Cortex of kidney (tissue), 1 donor: ENCODE data around the gene MTTP.
"Not testable (repeated sequence)": the region's sequence is repeated elsewhere in the genome, so short reads cannot be mapped to it uniquely, and the experiment has no call there.

ENCODE experiments used
- DNase-seq: peaks from one replicate; lab custom pipeline; 2025; lab: John Stamatoyannopoulos, UW

The MTTP gene

DNA sequence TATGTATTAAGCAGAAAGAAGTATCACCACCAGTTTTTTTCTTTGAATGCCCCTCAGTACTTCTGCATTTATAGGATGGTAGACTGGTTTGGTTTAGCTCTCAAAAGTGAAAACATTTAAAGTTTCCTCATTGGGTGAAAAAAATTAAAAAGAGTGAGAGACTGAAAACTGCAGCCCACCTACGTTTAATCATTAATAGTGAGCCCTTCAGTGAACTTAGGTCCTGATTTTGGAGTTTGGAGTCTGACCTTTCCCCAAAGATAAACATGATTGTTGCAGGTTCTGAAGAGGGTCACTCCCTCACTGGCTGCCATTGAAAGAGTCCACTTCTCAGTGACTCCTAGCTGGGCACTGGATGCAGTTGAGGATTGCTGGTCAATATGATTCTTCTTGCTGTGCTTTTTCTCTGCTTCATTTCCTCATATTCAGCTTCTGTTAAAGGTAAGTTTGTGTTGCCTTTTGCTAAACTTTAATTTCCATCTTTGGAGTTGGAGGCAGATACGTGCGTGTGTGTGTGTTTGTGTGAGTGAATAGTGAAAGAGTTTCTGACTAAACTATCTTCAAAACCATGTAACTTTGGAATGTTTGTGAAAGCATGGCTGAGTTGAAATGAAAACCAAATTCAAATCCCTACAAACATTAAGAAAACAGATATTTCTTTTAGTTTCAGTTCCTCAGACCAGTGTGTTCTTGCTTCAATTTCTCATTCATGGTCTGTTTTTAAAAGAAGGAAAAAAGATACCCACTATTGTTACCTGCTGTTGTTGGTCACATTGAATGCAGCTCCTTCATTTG, at the start of gene MTTP:
MTTP (plus strand) TSS at position 295 of the 795 bp plus-strand sequence; CDS start at position 381, 86 bp downstream.
- no peak for DNase-seq

DNA sequence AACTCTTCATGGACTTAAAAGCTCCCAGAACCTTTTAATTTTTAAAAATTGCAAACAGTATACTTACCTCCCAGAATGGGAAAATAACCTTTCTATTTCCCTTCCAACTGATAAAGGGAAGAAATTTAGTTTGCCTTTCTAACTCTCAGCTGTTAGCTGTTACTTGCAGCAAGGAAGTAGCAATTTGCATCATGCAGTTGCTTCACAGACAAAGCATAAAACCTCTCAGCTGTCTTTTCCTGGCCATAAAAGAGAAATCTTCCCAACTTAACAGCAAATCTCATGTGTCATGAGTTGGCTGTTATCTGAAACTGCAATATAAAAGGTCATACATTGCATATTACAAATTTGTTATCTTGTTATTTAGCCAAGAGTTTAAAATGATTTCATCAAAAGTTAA, 45.4 kb upstream of the MTTP start:
- no peak for DNase-seq

DNA sequence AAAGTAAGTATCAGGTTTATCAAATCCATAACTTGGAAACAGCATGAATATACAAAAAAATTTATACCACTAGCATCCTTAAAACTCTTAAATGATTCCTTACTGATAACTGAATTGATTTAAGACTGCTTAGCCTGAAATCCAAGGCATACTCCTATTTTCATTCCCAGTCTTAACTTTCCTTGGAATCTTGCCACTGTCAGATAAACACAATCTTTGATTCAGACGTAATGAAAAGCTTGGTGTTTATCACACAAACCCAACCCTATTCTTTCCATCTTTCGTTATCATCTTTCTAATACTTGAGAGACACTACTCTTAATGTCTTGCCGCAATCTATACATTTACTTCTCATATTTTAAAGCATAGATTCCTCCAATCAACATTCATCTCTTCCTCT, 44.7 kb upstream of the MTTP start:
- DNase-seq, result no peak

DNA sequence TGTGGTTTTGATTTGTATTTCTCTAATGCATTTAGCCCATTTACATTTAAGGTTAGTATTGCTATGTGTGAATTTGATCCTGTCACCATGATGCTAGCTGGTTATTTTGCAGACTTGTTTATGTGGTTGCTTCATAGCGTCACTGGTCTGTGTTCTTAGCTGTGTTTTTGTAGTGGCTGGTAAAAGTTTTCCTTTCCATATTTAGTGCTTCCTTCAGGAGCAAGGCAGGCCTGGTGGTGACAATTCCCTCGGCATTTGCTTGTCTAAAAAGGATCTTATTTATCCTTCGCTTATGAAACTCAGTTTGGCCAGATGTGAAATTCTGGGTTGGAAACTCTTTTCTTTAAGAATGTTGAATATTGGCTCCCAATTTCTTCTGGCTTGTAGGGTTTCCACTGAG, 39.9 kb upstream of the MTTP start:
- not testable (repeated sequence) for DNase-seq

DNA sequence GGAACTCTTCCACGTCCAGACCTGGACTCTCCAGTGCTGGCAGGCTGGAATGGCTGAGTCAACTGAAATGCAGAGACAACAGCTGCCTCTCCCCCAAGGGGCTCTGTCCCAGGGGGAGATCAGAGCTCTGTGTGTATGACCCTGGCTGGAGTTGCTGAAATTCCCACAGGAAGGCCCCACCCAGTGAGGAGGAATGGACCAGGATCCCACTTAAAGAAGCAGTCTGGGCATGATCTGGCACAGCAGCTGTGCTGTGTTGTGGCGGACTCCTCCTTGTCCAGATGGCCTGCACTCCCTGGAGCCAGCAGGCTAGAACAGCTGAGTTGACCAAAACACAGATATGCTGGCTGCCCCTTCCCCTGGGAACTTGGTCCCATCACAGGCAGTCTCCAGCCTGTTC, 38.4 kb upstream of the MTTP start:
- no peak for DNase-seq

DNA sequence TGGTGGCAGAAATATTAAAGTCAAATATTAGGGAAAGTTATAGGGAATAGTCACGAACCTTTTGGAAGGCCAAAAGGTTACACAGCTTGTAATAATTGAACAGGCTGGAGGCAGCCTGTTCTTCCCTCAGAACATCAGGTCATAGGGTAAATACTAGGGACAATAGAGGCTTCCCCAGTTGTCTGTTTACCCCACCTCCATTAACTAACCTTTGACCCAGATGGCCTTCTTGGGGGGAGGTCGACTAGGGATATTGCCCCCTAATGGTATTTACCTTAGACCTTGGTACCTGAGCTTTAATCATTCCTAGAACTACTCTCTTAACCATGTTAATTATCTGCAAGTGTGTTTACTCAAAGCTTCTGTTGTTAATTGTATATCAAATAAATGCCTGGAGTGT, 37.8 kb upstream of the MTTP start:
- no peak for DNase-seq

DNA sequence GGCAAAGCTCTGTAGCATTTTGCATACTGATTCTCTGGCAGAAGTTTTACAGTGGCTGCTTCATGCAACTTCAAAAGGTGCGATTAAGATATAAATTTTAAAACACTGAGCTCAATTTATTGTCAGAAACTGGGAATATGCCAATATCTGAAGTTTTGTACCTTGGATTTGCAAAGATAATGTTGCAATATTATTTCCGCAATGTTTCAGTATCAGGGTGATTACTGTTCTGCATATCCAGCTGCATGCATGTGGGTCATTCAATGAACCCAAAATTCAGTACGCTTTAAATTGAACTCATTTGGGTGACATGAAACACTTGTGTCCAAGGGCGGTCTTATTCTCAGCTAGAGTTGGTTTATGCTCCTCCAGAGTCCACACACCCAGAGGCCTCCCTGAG, 37.0 kb upstream of the MTTP start:
- no peak for DNase-seq

DNA sequence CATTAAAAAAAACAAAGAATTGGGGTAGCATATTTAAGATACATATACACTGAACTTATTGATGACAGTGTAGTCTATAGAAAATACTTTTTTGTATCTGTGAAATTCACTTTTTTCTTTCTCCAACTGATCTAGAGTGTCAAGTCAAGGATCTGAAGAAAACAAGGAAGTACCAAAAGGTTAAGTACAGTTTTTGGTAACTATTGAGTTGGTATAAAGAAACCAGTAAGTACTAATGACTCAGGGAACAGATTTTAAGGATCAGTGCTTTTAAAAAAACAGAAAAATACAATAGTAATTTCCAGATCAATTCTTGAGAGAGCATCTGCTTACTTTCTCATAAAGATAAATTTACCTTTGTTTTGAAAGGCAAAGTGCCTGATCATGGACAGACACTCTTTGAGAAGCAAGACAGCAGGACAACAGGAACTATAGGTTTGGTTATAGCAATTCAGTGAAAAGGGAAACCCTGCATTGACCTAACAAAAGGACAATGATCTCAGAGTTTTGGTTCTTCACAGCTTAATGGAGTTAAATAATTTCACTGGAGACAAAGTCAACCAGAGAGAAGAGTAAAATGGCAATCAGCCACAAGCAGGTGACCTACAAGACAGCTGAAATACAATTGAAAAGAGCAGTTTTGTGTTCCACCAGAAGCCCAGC, 34.2 kb upstream of the MTTP start:
- no peak for DNase-seq

DNA sequence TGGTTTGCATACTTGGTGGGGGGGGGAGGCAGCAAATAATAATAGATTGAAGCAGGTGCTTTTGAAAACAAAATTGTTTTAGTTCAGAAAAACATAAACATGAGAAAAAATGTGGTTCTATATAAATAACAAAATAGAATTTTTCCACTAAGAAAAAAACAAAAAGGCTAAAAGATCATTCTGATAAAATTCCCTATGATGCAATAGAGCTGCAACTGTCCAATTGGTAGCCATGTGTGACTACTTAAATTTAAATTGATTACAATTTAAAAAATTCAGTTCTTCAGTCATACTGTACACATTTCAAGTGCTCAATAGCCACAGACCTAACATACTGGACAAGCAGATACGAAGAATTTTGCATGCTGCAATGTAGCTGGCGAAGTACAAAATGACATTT, 21.8 kb upstream of the MTTP start:
- no peak for DNase-seq

DNA sequence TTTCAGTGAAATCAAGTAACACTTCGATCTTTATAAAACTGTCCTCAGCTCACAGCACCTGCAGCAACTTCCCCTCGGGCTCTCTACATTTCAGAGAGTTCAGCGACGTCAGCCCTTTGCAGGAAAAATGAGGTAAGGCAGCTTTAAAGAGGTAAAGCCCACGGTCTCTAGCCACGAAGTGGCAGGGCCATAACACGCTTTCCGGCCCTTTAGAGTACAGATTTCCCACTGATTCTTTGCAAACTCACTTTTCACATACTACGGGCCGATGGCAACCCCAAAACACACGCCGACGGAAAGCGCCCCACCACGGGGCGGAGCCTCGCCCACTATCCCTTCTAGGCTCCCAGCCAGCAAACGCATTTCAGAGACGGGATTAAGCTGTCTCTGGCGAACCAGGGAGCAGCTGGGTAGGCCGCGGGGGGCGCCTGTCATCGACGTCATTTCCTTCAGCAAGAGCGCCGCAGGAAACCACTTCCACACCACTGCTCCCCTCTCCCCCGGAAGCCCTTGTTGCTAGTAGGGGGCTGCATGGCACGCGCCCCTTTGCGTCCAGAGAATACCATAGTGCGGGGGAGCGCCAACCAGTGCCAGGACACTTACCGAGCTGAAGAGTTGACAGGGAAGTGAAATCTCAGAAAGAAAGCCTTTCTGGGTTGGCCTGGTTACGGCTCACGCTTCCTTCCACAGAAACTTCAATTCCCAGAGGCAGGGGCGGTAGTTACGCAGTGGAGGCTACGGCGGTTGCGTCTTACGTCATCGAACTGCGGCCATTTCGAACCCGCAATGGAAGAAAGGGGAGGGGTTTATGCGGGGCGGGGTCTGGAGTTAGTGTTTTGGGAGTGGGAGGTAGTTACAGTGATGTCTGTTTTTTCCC, 11.1 kb upstream of the MTTP start, which contains the start of gene TRMT10A:
TRMT10A (minus strand) TSS at position 730 of the 877 bp plus-strand sequence. CDS start 4,701 bp downstream, outside the sequence.
- DNase-seq, result peak; percentile 24

DNA sequence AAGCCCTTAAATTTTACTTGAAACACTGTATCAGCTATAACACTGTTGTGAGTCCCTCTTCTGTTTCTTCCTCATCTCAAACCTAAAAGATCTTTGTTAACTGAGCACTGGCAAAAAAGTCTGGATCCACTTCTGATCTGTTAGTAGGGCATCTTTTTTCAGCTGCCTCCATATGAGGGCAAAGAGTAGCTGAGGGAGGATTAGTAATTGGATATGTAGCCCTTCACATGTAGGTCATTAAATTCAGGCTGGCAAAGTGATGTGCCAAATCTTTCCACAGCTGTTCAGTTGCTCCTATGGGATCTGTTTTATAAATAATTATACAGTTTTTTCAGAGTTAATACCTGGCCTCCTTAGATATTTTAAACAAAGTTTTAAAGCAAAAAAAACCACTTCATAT, 9.7 kb upstream of the MTTP start:
- no peak for DNase-seq

DNA sequence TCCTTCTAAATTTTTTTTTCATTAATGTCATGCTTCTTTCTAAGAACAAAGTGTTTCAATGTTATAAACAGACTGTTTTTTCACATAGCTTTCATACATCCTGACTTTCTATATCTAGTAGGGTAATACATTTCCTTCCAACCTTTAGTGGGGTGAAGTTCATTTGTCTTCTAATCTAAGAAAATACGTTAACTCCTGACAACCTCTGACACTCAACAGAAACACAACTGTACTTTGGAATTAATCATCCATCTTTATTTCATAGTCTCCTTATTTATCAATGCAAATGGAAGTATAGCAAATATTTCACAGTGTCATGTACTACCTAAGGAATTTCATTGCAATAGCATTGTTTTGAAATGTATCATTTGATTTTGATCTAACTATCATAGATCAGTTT, 2.7 kb upstream of the MTTP start:
- DNase-seq, result no peak

DNA sequence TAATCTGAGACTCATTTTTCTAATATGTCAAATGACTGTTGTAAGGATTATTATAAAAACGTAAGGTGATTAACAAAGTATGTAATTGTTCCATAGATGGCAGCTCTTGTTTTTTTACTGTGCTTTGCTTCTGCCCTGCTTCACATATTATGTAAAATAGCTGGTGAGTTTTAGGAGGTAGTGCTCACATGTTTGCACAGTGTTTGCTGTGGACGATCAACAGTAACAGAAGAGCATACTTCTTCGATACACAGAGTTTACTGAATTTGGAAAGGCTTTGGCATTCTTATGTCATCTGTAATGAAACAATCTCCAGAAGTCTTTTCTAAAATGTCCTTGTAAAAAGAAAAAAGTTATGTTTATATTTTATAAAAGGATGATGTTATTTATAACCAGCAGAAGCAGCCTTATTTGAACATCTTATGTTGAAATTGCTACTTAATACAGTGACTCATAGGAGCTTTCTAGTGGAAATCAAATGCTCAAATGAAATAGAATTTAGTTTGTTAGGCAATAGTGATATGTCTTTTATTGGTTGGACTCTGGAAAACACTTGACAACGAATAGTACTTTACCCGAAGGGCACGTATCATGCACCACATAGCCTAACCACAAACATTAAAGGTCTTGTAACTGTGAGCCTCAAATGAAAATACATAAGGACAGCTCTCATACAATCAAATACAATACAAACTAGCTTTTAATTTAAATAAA, 1.9 kb upstream of the MTTP start:
- DNase-seq, result no peak

DNA sequence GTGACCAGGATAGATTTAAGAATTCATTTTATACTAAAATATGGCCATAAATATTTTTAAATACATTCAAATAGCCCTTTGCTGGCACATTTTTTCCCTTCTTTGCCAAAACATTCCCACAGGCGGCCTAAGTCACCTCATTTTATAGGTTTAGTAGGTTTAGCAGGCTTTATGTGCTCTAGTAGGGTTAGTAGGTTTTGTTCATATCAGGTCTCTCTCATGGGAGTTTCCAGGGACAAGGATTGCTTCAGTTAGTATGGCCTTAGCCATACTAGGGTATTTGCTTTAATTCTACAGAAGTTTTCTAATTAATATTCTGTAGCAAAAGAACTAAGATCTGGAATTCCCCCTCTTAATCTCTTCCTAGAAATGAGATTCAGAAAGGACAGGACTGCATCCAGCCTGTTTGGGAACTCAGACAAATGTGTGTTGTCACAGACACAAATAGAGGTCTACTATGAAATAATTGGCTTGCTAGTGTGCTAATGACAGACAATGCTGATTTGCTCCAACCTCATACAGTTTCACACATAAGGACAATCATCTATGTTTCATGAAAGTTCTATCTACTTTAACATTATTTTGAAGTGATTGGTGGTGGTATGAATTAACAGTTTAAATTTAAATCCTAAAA, 772 bp upstream of the MTTP start:
- DNase-seq, result no peak

DNA sequence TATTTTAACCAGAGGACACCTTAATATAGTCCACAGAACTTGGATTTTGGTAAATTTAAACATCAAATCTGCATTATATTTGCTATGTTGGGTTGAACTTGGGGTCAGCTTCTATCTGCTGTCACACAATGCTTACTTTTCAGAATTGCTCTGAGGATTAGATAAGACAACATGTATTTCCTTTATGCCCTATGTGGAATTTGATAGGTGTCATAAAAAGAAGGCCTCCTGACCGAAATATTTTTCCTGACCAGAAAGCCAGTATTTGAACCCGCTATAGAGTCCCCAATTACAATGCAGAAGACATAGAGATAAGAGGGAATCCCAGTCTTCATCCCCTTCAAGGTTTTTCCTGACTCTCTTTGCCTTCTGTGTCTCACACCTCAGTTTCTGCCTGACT, 4.1 kb downstream of the MTTP start:
- DNase-seq, result no peak

DNA sequence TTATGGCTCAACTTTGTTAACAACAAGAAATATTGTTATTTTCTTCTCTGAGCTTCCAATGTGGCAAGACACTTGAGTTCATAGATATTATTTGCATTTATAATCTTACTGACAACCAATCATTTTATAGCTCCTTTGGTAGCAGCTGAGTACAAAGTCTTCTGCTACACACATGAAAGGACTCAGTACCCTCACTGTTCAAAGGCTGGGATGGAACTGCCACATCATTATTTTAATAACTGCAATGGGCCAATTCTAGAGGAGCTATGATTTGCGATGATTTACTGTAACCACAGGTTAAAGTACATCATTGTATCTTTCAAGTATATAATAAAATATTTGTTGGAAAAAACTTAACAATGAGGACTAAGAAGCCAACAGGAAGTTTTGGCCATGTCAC, 10.9 kb downstream of the MTTP start:
- DNase-seq, result no peak

DNA sequence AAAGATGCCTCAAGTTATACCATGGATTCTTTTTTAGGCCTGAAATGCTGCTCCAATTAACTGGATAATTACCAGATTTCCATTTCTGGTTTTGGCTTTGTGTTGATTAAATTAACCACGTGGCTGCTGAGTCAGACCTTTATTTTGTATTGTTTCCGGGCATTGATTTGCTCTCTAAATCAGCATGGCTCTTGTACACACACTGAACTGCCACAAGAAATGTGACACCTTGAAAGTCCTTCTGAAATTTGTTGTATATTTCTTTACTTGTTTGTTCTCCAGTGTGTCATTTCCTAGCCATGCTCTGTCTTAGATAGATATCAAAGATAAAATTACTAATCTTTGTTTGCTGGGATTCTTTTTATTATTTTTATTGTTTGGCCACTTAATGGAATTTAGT, 11.7 kb downstream of the MTTP start:
- DNase-seq, result no peak

DNA sequence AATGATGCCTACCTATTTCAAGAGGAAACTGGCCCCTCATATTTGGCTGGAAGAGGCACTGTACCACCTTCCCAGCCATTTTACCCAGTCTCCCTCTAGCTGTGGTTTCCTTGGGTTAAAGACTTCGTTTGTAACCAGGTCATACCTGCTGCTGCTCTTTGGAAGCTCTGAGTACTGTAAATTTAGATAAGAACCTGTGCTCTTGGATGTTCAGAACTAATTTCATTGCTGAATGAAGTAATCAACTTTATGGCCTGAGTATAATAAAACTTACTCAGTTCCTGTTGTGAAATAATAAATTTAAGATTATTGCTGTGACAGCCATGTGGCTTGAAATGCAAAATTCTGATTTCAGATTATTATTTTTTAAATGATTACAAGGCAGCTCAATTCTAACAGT, 12.2 kb downstream of the MTTP start:
- DNase-seq, result no peak

DNA sequence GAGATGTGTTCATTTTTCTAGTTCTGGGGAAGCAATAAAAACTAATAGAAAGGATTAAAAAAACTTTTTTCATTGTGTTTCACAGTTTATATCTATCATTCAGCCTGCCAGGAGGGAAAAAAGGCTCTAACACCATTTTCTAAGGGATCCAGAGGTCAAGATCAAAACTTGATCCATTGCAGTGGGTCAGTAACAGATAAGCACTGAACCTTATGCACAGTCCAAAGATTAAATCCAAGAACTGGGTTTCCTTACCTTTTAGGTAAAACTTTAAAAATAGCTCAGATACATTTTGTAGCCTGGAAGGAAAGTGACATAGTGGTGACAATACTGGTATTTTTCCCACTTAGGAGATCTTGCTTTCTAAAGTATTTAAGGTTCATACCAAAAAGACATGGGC, 12.7 kb downstream of the MTTP start:
- DNase-seq, result no peak

DNA sequence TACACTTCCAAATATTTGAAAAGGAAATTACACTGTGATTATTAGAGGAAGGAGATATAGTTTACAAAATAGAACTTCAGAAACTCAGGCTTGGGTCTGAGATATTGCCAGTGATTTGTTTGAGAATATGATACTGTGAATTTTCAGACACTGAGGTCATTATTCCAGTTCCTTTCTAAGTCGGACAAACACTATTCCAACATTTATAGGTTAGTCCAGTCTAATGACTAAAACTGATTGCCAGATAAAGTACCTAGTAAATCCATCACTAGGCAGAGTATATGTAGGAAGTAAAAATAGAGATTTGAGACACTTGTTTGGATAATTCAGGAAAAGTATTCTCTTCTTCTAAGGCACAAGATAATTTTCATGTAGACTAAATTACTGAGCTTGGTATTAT, 13.2 kb downstream of the MTTP start:
- DNase-seq, result no peak

DNA sequence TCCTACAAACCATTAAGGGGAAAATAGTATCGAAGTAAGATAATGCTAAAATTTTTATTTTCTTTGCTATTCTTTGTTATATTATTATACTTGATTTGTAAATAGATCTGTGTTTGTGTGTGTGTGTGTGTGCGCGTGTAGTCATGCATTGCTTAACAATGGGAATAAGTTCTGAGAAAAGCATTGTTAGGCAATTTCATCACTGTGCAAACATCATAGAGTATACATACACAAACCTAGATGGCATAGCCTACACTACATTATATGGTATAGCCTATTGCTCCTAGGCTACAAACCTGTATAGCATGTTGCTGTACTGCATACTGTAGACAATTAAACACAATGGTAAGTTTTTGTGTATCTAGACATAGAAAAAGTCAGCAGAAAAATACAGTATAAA, 17.1 kb downstream of the MTTP start:
- DNase-seq, result no peak
